Effector memory CD4-positive, alpha-beta T cell (primary cell): ENCODE data around the gene BIRC2.

Source experiments
- DNase-seq, 3 donors: peaks; one replicate each; pipeline ENCODE4 v3.0.0-alpha.2; 2020
- H3K27ac ChIP-seq: 2 replicates; pipeline ENCODE4 v1.7.0; 2013; ENCODE audit warnings: mild to moderate bottlenecking, low read length, moderate library complexity; ENCODE audit not compliant: insufficient read depth, poor library complexity, severe bottlenecking
- H3K27me3 ChIP-seq: replicated peaks from 2 replicates; pipeline ENCODE4 v1.7.0; 2013; ENCODE audit warnings: mild to moderate bottlenecking, low read length; ENCODE audit not compliant: insufficient read depth, control insufficient read depth, poor library complexity, severe bottlenecking
- H3K36me3 ChIP-seq: 2 replicates; pipeline ENCODE4 v1.7.0; 2013; ENCODE audit warnings: mild to moderate bottlenecking, low read length, moderate library complexity; ENCODE audit not compliant: control insufficient read depth, insufficient read depth
- H3K4me1 ChIP-seq: 2 replicates; pipeline ENCODE4 v1.7.0; 2013; ENCODE audit warnings: low read length, mild to moderate bottlenecking; ENCODE audit not compliant: control insufficient read depth, insufficient read depth, poor library complexity, severe bottlenecking
- H3K4me3 ChIP-seq: 2 replicates; pipeline ENCODE4 v1.7.0; 2013; ENCODE audit warnings: low read length, low read depth, mild to moderate bottlenecking; ENCODE audit not compliant: insufficient read depth, poor library complexity, severe bottlenecking
- H3K9me3 ChIP-seq: 2 replicates; pipeline ENCODE4 v1.7.0; 2013; ENCODE audit warnings: mild to moderate bottlenecking, low read length, moderate library complexity; ENCODE audit not compliant: control insufficient read depth

BIRC2 gene

GRCh38 chr11:102386136-102386734 lies 39.2 kb downstream of the BIRC2 start:
- no peak overlapping the region for H3K27ac ChIP-seq
- H3K36me3 ChIP-seq, result peaks cover 5% of the 10 kb centered on the region
- H3K4me1 ChIP-seq, result no peaks in the 10 kb centered on the region
- H3K4me3 ChIP-seq, result no peak overlapping the region
- no peaks in the 10 kb centered on the region for H3K27me3 ChIP-seq
- DNase-seq, result no peak
- no peaks in the 10 kb centered on the region for H3K9me3 ChIP-seq

GRCh38 chr11:102387043-102387781 lies 40.2 kb downstream of the BIRC2 start:
- H3K36me3 ChIP-seq, result peaks cover 5% of the 10 kb centered on the region

GRCh38 chr11:102389253-102389652 lies 42.2 kb downstream of the BIRC2 start:
- H3K27ac ChIP-seq, result no peak overlapping the region
- no peaks in the 10 kb centered on the region for H3K27me3 ChIP-seq
- DNase-seq, result no peak
- no peak overlapping the region for H3K4me3 ChIP-seq
- peaks cover 17% of the 10 kb centered on the region for H3K36me3 ChIP-seq
- no peaks in the 10 kb centered on the region for H3K4me1 ChIP-seq
- H3K9me3 ChIP-seq, result no peaks in the 10 kb centered on the region

More at GRCh38 chr11:102387043-102387781, 40.2 kb downstream of the BIRC2 start:
- no peaks in the 10 kb centered on the region for H3K27me3 ChIP-seq
- no peak overlapping the region for H3K4me3 ChIP-seq
- H3K4me1 ChIP-seq, result no peaks in the 10 kb centered on the region
- H3K27ac ChIP-seq, result no peak overlapping the region
- DNase-seq, result no peak
- no peaks in the 10 kb centered on the region for H3K9me3 ChIP-seq

- peak; percentile 23 to 41 (median 27) for DNase-seq
Measured at GRCh38 chr11:102390667-102391465, 43.9 kb downstream of the BIRC2 start.

GRCh38 chr11:102391549-102392237 lies 44.7 kb downstream of the BIRC2 start:
- H3K4me3 ChIP-seq, result no peak overlapping the region
- no peaks in the 10 kb centered on the region for H3K4me1 ChIP-seq
- peaks cover 15% of the 10 kb centered on the region for H3K36me3 ChIP-seq
- H3K27me3 ChIP-seq, result no peaks in the 10 kb centered on the region
- H3K9me3 ChIP-seq, result no peaks in the 10 kb centered on the region
- no peak overlapping the region for H3K27ac ChIP-seq
- DNase-seq, result no peak

More at GRCh38 chr11:102390667-102391465, 43.9 kb downstream of the BIRC2 start:
- Histone ChIP-seq H3K36me3 (peaks cover 14% of the 10 kb centered on the region), H3K27me3 (no peaks in the 10 kb centered on the region), H3K4me3 (no peak overlapping the region), H3K4me1 (no peaks in the 10 kb centered on the region), H3K9me3 (no peaks in the 10 kb centered on the region), H3K27ac (no peak overlapping the region)

GRCh38 chr11:102393272-102393730 lies 46.3 kb downstream of the BIRC2 start:
- Histone ChIP-seq H3K27me3 (no peaks in the 10 kb centered on the region), H3K4me1 (no peaks in the 10 kb centered on the region), H3K9me3 (no peaks in the 10 kb centered on the region), H3K4me3 (no peak overlapping the region), H3K27ac (no peak overlapping the region), H3K36me3 (peaks cover 24% of the 10 kb centered on the region)
- no peak for DNase-seq

- no peak for DNase-seq
- peaks cover 45% of the 10 kb centered on the region for H3K36me3 ChIP-seq
- H3K27ac ChIP-seq, result no peak overlapping the region
- no peaks in the 10 kb centered on the region for H3K4me1 ChIP-seq
- no peak overlapping the region for H3K4me3 ChIP-seq
- no peaks in the 10 kb centered on the region for H3K9me3 ChIP-seq
- H3K27me3 ChIP-seq, result no peaks in the 10 kb centered on the region
Measured at GRCh38 chr11:102395720-102396393, 48.8 kb downstream of the BIRC2 start.

- H3K4me1 ChIP-seq, result peaks cover 2% of the 10 kb centered on the region
- no peak overlapping the region for H3K4me3 ChIP-seq
- peak overlapping the region; percentile 14 for H3K27ac ChIP-seq
- no peaks in the 10 kb centered on the region for H3K27me3 ChIP-seq
- H3K36me3 ChIP-seq, result peaks cover 56% of the 10 kb centered on the region
- DNase-seq, result no peak
- H3K9me3 ChIP-seq, result no peaks in the 10 kb centered on the region
Measured at GRCh38 chr11:102396708-102397563, 49.9 kb downstream of the BIRC2 start.
